LNCaP clone FGC (cell line): Measurements from ENCODE around the gene FDPS.
A peak's percentile ranks its signal among the peaks of the same experiment; 100 is the strongest.

Experiments
- DNase-seq: peaks from one replicate; pipeline ENCODE4 v3.0.0-alpha.2; 2011; ENCODE audit warnings: low read depth
- H3K4me3 ChIP-seq: 2 replicates; pipeline ENCODE4 v1.5.1; 2011; ENCODE audit warnings: mild to moderate bottlenecking, low read depth, low read length, control low read depth
- TF ChIP-seq, protein P1 (sequence below): IDR thresholded peaks from 2 replicates; pipeline ENCODE4 v1.5.1; 2012; ENCODE audit warnings: mild to moderate bottlenecking; ENCODE audit not compliant: control insufficient read depth, insufficient read depth; ENCODE audit errors: extremely low read depth

The FDPS gene

GRCh38 chr1:155308493-155309422, at the start of gene FDPS:
FDPS (plus strand) TSS chr1:155308866; CDS start chr1:155309790, 924 bp downstream.
- H3K4me3 ChIP-seq = peak within 1 kb of the TSS; percentile 96
- TF ChIP-seq, protein P1, sequence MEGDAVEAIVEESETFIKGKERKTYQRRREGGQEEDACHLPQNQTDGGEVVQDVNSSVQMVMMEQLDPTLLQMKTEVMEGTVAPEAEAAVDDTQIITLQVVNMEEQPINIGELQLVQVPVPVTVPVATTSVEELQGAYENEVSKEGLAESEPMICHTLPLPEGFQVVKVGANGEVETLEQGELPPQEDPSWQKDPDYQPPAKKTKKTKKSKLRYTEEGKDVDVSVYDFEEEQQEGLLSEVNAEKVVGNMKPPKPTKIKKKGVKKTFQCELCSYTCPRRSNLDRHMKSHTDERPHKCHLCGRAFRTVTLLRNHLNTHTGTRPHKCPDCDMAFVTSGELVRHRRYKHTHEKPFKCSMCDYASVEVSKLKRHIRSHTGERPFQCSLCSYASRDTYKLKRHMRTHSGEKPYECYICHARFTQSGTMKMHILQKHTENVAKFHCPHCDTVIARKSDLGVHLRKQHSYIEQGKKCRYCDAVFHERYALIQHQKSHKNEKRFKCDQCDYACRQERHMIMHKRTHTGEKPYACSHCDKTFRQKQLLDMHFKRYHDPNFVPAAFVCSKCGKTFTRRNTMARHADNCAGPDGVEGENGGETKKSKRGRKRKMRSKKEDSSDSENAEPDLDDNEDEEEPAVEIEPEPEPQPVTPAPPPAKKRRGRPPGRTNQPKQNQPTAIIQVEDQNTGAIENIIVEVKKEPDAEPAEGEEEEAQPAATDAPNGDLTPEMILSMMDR = no peak
- peak; percentile 99 for DNase-seq

DNA sequence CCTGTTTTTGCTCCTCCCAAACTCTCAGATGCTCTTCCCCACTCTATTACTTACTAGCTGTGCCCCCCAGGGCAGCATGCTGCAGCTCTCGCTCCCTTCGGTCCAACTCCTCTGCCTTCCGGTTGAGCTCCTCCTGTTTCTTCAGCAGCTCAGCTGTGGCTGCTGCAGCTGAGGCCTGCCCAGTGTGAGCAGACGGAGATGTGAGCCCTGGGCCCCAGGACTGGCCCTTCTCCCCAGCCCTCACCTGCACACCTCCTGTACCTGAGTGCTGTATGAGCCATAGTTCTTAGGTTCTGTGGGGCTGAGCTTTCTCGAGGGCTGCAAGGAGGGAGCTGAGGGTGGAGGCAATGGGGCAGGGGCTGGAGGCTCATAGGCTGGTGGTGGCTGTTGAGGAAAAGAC, 48.4 kb upstream of the FDPS start:
- TF ChIP-seq, protein P1 = no peak
- no peak overlapping the region for H3K4me3 ChIP-seq
- no peak for DNase-seq

DNA sequence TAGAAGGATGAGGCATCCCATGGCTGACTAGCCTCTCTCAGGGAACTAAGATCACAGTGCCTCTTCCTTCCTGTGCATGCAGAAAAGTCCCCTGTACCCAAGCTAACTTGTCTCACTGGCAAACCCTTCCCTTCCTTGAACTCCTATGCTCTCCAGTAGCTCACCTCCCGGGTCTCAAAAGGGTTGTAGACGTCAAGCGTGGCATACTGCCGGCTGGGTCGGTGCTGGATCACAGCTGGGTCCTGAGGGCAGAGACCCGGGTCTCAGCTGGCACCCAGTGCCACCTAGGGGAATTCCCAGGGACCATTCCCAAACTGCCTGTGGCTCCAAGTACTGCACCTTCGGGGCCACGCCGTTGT, 47.2 kb upstream of the FDPS start:
- DNase-seq = no peak
- H3K4me3 ChIP-seq = peak overlapping the region; percentile 96
- TF ChIP-seq, protein P1 = no peak

- TF ChIP-seq, protein P1 = no peak
These were observed 46.6 kb upstream of the FDPS start, which contains the start of gene SCAMP3 for GRCh38 chr1:155261852-155262673. SCAMP3 (minus strand) TSS chr1:155262360; CDS start chr1:155262151, 209 bp downstream.

DNA sequence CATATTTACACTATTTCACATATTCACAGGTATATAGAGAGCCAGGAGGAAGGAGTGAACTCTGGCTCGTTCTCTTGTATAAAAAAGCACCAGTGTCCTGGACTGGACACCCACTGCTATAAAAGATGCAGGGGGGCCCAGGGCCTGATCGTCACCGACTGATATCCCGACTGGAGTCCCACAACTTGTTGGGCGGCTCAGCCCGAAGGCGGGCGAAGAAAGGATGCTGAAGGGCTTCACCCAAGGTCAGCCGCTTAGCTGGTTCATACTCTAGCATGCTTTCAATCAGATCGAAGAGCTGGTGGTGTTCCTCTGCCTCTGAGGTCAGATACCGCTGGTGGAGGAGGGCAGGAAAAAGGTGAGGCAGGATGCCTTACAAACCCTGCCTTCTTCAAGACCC, 45.6 kb upstream of the FDPS start:
- TF ChIP-seq, protein P1 = no peak
- DNase-seq = no peak
- no peak overlapping the region for H3K4me3 ChIP-seq

More at GRCh38 chr1:155261852-155262673, 46.6 kb upstream of the FDPS start, which contains the start of gene SCAMP3:
- DNase-seq = peak; percentile 96
- peak within 1 kb of the TSS; percentile 96 for H3K4me3 ChIP-seq

DNA sequence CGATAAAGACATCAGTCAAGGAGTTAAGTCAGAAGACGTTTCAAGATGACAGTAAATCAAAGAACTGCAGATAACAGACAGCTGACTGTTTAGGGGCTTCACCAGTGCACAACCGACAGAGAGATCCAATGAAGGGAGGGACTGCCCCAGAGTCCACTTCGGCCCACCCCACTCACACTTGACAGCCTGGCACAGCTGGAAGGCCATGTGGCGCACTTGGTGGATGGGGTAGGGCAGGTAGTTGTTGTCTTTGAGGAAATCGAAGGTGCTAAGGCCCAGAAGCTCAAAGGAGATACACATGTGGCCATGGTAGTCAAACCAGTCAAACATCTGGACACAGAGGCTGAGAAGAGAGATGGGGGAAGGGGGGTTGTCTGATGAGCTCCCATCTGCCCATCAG, 42.1 kb upstream of the FDPS start:
- TF ChIP-seq, protein P1 = no peak
- DNase-seq = no peak
- H3K4me3 ChIP-seq = no peak overlapping the region
